Activated naive CD4-positive, alpha-beta T cell treated with anti-CD3 and anti-CD28 coated beads, Interleukin-2, amount 50 U/mL, for 72 hours (primary cell): ENCODE measurements around the gene ZNF316. TPM values are rescaled to one million over a fixed set of nuclear protein-coding genes. Genes with fewer than 3 reads are reported as not detected.

Source experiments
- ATAC-seq, 2 donors: fragments of 150-1000 bp; cut with Tn5 transposase; 2 replicates each; pipeline ENCODE4 v1.10.0; 2021; ENCODE audit warnings: mild to moderate bottlenecking in 2 of 2, moderate library complexity in 2 of 2
- DNase-seq, 2 donors: peaks; one replicate each; pipeline ENCODE4 v3.0.0; 2021 to 2022; ENCODE audit warnings: low spot score in 2 of 2
- H3K27ac Mint-ChIP-seq, 2 donors: one replicate each; pipeline ENCODE4 v1.8.0; 2022; ENCODE audit warnings: mild to moderate bottlenecking in 2 of 2, mixed read lengths in 2 of 2
- H3K36me3 Mint-ChIP-seq, 2 donors: one replicate each; pipeline ENCODE4 v1.8.0; 2022; ENCODE audit warnings: mixed read lengths in 2 of 2
- H3K9me3 Mint-ChIP-seq, 2 donors: one replicate each; pipeline ENCODE4 v1.8.0; 2022; ENCODE audit warnings: mixed read lengths in 2 of 2
- total RNA-seq, 2 donors: library from RNA; stranded (reverse); gene quantifications; one replicate each; pipeline ENCODE4 v1.2.3, GENCODE V29; 2022

The ZNF316 gene
- total RNA-seq, 2 donors from 2014 or later = 23.2 to 28.9 TPM

DNA sequence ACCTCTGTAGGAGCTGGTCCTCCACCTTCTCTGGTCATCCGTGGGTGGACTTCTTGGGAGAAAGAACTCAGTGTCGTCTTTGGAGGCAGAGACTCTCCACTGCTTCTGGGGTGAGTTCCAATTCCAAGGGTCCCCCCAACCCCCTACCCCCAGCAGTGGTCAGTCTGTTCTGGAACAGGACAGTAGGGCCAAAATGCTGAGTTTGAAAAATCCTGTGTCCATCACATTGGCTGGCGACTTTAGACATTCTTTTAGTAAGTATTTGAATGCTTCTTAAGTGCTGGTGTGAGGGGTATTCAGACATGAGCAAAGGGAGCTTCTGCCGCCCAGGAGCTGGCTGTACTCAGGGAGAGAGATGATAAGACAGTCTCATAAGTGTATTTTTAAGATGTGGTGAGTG lies 1.9 kb downstream of the ZNF316 start:
- H3K27ac Mint-ChIP-seq = peak overlapping the region; percentile 55 to 81
- no peak for ATAC-seq
- peaks cover 19 to 27% of the 10 kb centered on the region in 2 donors for H3K36me3 Mint-ChIP-seq
- no peak for DNase-seq
- no peaks in the 10 kb centered on the region for H3K9me3 Mint-ChIP-seq

DNA sequence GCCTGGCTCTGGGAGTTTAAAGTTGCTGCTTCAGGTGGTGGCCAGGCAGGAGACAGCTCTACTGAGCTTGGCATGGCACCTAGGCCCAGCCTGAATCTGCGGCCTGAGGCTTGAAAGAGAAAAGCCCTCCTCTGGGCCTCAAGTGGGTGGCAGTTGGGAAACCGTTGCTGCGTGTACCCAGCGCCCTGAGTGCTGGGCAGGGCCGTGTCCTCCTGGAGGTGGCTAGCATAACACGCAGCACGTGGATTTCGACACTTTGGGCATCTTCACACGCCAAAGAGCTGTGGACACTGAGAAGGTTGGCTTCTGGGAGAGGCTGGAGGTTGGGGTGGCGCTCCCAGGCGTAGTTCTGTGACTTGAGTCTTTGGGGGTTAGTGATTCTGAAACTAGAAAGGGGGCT lies 2.5 kb downstream of the ZNF316 start:
- peaks cover 19 to 27% of the 10 kb centered on the region in 2 donors for H3K36me3 Mint-ChIP-seq
- no peak for DNase-seq
- H3K9me3 Mint-ChIP-seq = no peaks in the 10 kb centered on the region
- H3K27ac Mint-ChIP-seq = peak overlapping the region; percentile 81 to 85
- no peak for ATAC-seq

- H3K36me3 Mint-ChIP-seq = peaks cover 19 to 27% of the 10 kb centered on the region in 2 donors
- H3K27ac Mint-ChIP-seq = peak overlapping the region; percentile 81 to 85
- ATAC-seq = peak in 1 of 2 donors; percentile 44
- no peaks in the 10 kb centered on the region for H3K9me3 Mint-ChIP-seq
- DNase-seq = no peak
Measured at GRCh38 chr7:6640246-6640721, 3.2 kb downstream of the ZNF316 start.

DNA sequence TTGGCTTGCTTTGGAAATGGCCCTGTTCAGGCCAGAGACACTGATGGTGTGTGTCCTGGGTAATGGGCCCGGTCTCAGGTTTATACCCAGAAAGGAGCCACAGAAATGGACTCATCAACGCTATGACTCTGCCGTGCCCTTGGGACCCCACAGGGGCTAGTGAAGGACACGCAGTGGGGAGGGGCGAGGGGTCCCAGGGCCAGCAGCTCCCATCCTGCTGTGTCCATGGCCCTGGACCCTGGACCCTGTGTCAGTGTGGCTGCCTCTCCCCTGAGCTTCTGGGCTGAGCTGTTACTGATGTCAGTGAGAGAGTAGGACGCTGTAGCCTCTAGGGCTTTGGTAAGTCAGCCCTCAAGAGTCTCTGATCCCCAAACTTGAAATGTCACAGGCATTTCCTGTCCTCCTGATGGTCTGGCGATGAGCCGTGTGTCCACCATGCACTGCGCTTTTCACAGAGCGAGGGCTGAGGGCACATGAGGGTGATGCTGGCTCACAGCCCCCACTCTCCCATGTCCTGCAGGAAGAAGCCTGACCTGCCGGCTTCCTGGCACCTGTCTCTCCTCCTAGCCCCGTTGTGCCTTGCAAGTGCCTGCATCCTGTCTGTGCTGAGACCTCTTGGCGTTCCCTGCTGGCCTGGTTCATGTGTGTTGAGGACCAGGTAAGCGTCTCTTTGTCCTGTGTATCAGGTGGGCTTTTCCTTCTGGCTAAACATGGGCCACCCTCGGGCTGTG lies 4.4 kb downstream of the ZNF316 start:
- H3K36me3 Mint-ChIP-seq = peaks cover 19 to 32% of the 10 kb centered on the region in 2 donors
- ATAC-seq (no peak), DNase-seq (no peak)
- H3K9me3 Mint-ChIP-seq = no peaks in the 10 kb centered on the region
- H3K27ac Mint-ChIP-seq = peak overlapping the region in 1 of 2 donors; percentile 66

DNA sequence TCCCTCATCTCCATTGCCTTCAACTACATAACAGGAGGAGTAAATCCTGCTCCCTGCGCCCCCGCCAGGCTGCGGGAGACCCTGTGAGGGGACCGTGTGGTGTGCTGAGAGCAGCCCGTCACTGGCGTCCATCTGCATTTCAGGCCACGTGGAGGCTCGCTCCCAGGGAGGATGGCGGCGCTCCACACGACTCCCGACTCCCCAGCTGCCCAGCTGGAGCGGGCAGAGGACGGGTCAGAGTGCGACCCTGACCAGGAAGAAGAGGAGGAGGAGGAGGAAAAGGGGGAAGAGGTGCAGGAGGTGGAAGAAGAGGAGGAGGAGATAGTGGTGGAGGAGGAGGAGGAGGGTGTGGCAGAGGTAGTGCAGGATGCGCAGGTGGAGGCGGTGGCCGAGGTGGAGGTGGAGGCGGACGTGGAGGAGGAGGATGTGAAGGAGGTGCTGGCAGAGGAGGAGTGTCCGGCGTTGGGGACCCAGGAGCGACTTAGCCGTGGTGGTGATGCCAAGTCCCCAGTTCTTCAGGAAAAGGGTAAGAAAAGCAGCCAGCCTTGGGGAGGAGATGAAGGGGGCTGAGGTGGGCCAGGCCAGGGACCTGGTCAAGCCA lies 5.2 kb downstream of the ZNF316 start:
- H3K27ac Mint-ChIP-seq = peak overlapping the region; percentile 39 to 79
- DNase-seq (no peak), ATAC-seq (no peak)
- H3K9me3 Mint-ChIP-seq = no peaks in the 10 kb centered on the region
- H3K36me3 Mint-ChIP-seq = peaks cover 19 to 37% of the 10 kb centered on the region in 2 donors

GRCh38 chr7:6642861-6643640 lies 5.9 kb downstream of the ZNF316 start:
- Mint-ChIP-seq H3K36me3 (peaks cover 15 to 37% of the 10 kb centered on the region in 2 donors), H3K9me3 (no peaks in the 10 kb centered on the region)
- no peak for DNase-seq

GRCh38 chr7:6643915-6644625 lies 7.0 kb downstream of the ZNF316 start:
- peaks cover 8 to 27% of the 10 kb centered on the region in 2 donors for H3K36me3 Mint-ChIP-seq
- ATAC-seq (no peak), DNase-seq (no peak)
- H3K27ac Mint-ChIP-seq = peak overlapping the region in 1 of 2 donors; percentile 41
- no peaks in the 10 kb centered on the region for H3K9me3 Mint-ChIP-seq

More at GRCh38 chr7:6642861-6643640, 5.9 kb downstream of the ZNF316 start:
- ATAC-seq = no peak
- peak overlapping the region; percentile 41 to 79 for H3K27ac Mint-ChIP-seq

DNA sequence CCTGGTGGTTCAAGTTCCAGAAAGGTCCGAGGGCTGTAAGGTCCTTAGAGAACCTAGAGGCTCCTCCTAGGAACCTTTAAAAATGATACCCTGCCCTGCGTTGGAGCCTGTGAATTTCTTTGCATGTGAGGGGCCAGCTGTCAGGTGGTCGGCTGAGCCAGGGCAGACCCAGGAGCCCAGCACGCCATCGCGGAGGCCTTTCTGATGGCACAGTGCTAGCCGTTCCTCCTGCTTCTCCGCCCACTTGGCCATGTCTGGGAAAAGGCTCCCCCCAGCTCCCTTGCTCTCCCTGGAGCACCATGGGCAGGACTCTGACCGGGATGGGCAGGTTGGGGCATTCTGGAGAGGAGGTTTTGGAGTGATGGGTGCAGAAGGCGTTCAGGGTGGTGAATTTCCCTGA lies 7.6 kb downstream of the ZNF316 start:
- ATAC-seq = no peak
- peaks cover 6 to 23% of the 10 kb centered on the region in 2 donors for H3K36me3 Mint-ChIP-seq
- no peak overlapping the region for H3K27ac Mint-ChIP-seq
- DNase-seq = no peak
- no peaks in the 10 kb centered on the region for H3K9me3 Mint-ChIP-seq

DNA sequence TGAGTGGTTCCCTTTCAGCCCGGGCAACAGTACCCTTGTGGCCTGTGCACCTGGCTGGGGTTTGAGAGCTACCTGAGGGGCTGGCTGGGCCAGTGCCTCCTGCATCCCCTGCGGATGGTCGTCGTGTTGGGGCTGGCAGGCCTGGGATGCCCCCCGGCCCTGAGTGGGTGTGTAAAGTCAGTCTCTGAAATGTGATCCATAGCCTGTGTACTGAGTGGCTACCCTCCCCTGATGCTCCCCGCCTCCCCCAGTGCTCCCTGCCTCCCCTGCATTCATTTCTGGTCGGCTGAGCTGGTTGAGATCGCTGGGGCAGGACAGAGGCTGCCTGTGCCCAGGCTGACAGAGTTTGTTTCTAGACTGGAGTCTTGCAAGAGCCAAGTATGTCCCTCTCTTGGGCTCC lies 9.3 kb downstream of the ZNF316 start:
- DNase-seq (no peak), ATAC-seq (no peak)
- Mint-ChIP-seq H3K27ac (peak overlapping the region; percentile 47 to 68), H3K36me3 (peaks cover 12 to 34% of the 10 kb centered on the region in 2 donors), H3K9me3 (peaks cover 0 to 5% of the 10 kb centered on the region in 2 donors)

DNA sequence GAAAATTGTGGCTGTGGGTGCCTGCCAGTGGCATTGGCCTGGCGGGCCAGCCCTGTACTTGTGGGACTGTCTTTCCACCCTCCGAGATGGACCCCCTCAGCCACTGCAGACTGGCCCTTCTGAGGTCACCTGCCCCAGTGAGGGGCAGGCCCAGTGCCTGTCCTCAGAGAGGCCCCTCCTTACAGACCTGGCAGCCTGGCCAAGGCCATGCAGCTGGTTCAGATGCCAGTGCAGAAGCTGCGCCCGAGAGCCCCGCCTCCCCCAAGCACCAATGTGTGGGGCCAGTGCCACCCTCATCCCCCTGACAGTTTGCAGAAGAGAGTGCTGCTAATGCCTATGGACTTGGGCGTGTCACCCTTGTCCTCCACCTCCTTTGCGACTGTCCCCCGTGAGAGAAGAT lies 10.0 kb downstream of the ZNF316 start:
- ATAC-seq (no peak), DNase-seq (no peak)
- Mint-ChIP-seq H3K36me3 (peaks cover 12 to 35% of the 10 kb centered on the region in 2 donors), H3K27ac (peak overlapping the region; percentile 47 to 68), H3K9me3 (peaks cover 0 to 5% of the 10 kb centered on the region in 2 donors)

- Mint-ChIP-seq H3K9me3 (peaks cover 0 to 5% of the 10 kb centered on the region in 2 donors), H3K36me3 (peaks cover 12 to 35% of the 10 kb centered on the region in 2 donors), H3K27ac (peak overlapping the region in 1 of 2 donors; percentile 68)
- DNase-seq = no peak
- no peak for ATAC-seq
Measured at GRCh38 chr7:6647541-6647940, 10.4 kb downstream of the ZNF316 start.

DNA sequence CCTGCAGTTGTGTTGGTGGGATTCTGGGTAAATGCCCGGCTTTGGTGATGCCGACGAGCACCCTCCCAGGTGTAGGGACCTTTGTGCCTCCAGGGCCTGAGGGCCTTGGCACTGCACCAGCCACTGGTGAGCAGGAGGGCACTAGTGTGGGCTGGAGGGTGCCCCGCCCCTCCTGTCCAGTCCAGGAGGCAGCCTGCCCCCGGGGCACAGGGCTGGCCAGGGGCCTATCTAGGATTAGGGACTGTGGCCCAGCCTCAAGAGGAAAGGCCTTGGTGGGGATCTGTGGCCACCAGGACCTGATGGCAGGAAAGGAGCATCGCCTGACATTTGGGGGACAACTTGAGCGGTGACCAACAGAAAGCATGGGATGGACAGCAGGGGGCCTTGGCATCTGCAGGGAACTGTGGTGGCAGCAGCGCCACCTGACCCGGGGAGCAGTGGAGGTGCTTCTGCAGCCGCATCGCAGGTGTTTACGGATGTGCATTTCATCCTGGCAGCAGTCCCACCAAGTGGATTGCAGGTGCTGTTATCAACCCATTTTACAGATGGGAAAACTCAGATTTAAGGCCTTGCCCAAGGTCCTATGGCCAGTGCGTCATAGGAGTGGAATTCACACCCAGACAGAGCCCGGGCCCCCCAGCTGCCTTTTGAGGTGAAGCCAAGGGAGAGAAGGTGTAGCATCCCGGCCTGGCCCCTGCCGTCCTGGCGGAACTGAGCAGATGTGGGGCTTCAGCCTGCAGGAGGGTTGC lies 11.1 kb downstream of the ZNF316 start:
- ATAC-seq (no peak), DNase-seq (no peak)
- H3K27ac Mint-ChIP-seq = no peak overlapping the region
- peaks cover 0 to 5% of the 10 kb centered on the region in 2 donors for H3K9me3 Mint-ChIP-seq
- H3K36me3 Mint-ChIP-seq = peaks cover 12 to 35% of the 10 kb centered on the region in 2 donors

DNA sequence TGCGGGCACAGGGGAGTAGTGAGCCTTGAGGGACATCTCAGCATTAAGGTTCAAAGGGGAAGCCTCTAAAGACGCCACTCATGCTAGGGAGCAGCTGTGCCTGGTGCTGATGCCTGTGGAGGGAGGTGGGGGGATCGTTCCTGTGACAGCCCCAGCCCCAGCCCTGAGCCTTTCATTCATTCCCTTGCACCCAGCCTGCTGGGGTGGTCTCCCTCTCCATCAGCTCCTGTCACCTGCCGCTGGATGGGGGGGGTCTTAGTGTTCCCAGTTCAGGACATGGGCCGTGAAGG lies 11.6 kb downstream of the ZNF316 start:
- H3K36me3 Mint-ChIP-seq = peaks cover 12 to 35% of the 10 kb centered on the region in 2 donors
- ATAC-seq (no peak), DNase-seq (no peak)
- peaks cover 0 to 5% of the 10 kb centered on the region in 2 donors for H3K9me3 Mint-ChIP-seq
- no peak overlapping the region for H3K27ac Mint-ChIP-seq

DNA sequence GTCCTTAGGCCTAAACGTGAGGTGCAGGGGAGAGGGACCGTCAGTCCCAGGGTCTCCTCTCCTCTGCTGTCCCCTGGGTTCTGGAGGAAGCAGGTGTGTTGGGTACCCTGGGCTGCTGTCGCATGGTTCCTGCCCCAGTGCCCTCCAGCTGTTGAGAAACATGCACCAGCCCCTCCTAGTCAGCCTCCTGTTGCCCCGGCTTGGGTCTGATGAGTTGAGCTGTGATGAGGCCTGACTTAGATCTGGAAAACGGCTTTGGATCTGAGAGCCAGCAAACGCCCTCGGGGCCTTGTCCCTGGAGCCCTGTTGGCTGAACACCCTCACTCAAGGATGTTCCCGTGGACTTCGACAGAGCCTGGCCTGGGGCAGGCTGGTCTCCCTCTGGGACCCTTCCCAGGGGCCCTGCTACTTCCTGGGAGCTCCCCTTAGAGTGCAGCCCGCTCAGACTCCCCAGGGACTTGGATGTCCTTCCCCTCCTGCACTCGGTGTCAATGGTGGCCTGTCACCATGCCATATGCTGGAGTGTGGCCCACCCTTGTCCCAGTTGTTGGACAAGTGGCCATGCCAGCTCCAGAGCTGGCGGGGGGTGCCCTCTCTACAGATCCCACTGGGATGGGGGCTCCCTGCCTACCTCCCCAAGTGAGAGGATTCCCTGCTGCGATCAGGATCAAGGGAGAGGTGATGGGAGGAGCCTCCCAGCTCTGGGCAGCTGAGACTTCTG lies 12.3 kb downstream of the ZNF316 start:
- no peak for ATAC-seq
- H3K9me3 Mint-ChIP-seq = peaks cover 0 to 5% of the 10 kb centered on the region in 2 donors
- DNase-seq = no peak
- H3K27ac Mint-ChIP-seq = no peak overlapping the region
- H3K36me3 Mint-ChIP-seq = peaks cover 12 to 35% of the 10 kb centered on the region in 2 donors

DNA sequence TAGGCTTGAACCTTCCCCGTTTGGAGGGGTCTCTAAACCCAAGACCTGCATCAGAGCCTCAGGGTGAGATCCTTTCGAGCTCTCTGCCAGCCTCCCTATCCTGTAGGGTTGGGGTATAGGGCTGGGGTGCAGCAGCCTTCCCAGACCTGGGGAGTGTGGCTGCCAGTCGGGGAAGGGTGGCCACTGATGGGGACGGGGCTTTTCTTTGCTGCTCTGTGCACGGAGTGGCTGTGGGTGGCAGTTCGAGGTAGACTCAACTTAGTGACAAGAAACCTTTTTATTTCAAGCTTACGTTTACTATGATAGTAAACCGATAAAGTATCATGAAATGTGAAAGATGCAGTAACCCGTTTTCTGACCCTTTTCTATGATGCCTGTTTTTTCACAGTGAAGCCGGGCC lies 13.0 kb downstream of the ZNF316 start:
- peaks cover 0 to 5% of the 10 kb centered on the region in 2 donors for H3K9me3 Mint-ChIP-seq
- ATAC-seq (no peak), DNase-seq (no peak)
- H3K36me3 Mint-ChIP-seq = peaks cover 16 to 40% of the 10 kb centered on the region in 2 donors
- H3K27ac Mint-ChIP-seq = no peak overlapping the region
